Measurements from ENCODE around the gene TSPOAP1.

The TSPOAP1 gene

DNA sequence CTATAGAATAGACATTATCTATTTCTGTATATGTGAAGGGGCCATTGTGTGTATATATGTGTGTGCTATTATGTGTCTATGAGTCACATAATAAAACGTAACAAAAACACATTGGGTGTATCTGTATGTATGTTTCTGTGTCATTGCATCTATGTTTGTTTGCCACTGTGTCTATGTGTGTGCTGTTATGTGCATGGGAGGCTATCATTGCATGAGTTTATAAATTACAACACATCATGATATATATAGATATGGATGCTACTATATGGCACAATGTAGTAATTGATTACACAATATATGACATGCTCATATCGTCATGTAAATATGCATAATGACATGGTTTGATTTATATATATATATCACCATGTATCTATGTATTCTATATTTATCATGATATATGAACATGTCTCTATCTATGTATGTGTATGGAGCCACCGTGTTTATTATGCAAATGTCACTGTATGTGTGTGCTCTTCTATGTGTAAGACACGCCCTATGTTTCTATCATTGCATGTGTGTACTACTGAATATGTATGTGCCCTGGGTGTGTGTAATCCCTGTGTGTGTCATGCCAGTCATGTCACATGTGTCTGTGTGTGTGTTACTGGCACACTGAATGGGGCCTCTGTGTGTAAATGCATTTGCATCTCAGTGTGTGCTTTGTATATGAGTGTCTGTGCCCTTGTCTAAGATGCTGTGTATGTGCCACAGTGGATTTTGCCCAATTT lies 1.4 kb upstream of the TSPOAP1 start:
- H3K4me3 ChIP-seq (ENCODE audit: low read depth, low read length), result no peak overlapping the region

GRCh38 chr17:58329035-58329809 lies 627 bp upstream of the TSPOAP1 start:
- no peak overlapping the region for H3K4me3 ChIP-seq (ENCODE audit: low read depth, low read length)

DNA sequence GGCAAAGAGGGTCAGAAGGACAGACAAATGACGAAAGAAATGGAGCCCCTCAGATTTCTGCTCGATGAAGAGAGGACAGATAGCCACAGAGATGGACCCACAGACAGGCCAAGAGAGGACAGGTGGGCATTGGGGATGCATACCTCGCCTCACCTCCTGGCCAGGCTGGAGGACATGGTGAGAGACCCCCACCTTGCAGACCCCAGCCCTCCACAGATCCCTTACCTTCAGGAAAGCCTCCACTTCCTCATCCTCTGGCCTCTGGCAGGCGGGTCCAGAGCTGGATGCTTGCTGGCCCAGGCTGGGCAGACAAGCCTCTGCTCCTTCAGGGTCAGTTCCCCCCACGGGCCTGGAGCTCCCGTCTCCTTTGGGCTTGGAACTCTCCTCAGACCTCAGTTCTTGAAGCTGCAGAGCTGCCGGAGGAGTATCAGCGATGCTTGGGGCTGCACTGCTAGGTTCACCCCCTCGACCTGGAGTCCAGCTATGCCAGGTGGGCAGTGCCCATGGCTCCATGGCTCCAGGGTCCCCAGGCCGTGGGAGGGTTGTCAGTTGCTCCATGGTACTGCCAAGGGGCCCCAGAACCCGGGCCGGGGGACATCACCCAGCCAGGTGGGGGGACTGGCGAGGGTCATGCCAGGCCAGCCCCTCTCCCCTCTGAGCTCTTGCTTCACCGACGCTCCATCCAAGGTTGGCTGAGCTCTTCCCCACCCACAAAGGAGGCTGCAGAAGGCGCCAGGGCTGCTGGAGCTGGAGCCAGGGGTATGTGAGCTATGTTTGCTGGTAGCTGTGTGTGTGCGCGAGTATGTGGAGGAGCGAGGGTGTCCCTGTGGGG lies 1.0 kb downstream of the TSPOAP1 start:
- H3K4me3 ChIP-seq (ENCODE audit: low read depth, low read length), result no peak overlapping the region

DNA sequence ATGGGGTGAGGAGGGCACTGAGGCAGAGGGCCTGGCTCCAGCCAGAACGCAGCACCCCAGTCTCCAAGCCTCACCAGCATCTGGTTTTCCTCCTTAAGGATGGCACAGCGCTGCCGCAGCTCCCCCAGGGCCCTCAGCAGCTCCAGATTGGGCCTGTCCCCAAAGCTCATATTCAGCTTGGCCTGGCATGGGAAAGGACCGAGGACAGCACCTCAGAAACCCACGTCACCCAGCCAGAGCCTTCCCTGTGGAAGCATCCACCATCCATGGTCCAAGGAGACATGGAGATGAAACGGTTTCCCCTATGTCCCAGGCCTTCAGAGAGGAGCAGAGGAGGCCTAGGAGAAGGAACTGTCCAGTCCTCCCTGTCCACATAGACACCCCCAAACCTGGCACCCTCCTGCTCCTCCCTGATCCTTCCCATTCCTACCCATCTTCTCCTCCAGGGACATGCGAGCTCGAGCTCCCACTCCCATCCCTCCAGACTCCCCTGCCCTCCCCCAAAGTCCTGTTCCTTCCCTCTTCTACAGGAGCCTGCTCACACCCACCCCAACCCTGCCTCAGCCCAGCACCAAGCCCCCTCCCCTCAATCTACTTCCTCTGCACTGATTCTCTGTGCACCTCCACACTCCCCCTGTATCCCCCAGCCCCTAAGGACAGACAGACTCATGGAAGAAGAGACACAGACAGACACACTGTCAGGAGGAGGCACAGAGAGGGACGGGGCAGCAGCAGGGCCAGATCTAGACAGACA lies 1.8 kb downstream of the TSPOAP1 start:
- no peak overlapping the region for H3K4me3 ChIP-seq (ENCODE audit: low read depth, low read length)

DNA sequence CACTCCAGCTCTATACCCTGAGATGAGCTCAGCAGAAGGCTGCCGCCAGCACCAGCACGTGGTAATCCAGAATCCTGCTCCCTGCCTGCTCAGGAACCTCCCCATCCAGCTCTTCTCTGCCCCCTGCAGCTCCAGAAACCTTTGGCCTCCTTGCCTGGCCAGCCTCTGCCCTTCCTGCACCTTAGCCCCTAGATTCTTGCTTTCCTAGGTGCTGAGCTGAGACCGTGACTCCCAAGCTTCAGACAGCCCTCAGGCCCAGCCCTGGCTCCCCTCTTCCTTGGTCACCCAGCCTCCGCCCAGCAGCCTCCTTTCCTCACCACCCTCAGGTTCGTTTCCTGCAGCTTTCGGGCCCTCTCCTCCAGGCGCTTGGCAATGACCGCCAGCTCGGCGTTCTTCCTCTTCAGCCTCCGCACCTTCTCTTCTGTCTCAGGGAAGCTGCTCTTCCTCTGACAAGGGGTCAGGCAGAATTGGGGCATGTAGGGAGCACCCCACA lies 2.6 kb downstream of the TSPOAP1 start:
- H3K4me3 ChIP-seq (ENCODE audit: low read depth, low read length), result no peak overlapping the region

GRCh38 chr17:58325289-58325726 lies 3.3 kb downstream of the TSPOAP1 start:
- no peak overlapping the region for H3K4me3 ChIP-seq (ENCODE audit: low read depth, low read length)

DNA sequence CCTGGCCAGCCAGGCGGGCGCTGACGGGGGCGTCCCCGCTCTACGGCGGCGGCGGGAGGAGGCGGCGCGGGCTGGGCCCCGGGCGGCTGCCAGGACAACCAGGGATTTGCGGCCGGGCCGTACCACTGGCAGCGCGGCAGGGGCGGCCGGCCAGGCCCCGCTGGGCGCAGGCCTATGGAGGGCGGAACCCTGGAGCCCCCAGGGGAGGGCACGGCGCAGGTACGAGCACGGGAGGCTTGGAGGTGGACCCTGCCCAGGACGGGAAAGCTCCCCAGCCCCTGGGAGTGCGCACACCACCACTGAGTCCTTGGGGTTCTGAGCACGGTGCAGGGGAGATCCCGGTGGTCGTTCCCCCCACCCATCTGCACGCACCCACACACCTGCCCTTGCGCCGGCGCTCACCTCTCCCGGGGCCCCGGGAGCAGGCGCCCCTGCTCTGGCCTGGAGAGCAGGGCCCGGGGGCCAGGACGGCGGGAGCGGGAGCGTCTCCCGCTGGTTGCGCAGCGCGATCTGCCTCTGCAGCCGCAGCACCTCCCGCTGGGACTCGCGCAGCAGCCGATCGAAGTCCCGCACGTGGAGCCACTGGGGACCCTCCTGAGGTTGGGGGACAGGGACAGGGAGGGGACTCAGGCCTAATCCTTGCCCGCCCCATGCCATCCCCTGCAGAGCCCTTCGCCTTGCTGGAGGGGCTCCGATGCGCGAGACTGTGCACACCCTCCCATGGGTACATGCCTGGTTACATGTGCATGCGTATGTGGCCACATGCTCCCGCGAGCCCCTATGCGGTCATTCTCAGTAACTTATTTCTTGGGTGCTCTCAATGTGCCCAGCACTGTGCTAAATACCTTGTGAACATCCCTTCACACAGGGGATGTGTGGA lies 3.9 kb downstream of the TSPOAP1 start:
- peak overlapping the region; percentile 43 for H3K4me3 ChIP-seq (ENCODE audit: low read depth, low read length)

DNA sequence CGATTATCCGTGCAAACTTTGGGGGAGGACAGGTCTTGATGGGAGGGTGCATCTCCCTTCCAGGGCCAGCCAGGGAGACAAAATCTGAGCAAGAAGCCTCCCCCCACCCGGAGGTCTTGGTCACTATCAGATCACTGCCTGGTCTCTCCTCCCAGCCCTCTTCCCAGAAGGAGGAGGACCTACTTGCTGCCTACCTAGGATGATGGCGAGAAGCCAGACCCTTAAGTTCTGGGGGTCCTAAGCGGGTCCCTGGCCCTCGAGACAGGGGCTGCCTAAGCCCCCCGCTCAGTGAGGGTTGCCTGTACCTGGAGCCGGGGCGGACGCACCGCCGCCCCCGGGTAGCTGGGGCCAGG lies 4.6 kb downstream of the TSPOAP1 start:
- peak overlapping the region; percentile 27 for H3K4me3 ChIP-seq (ENCODE audit: low read depth, low read length)

GRCh38 chr17:58323366-58324055 lies 5.1 kb downstream of the TSPOAP1 start:
- H3K4me3 ChIP-seq (ENCODE audit: low read depth, low read length), result no peak overlapping the region

GRCh38 chr17:58322581-58323185 lies 5.9 kb downstream of the TSPOAP1 start:
- H3K4me3 ChIP-seq (ENCODE audit: low read depth, low read length), result no peak overlapping the region

GRCh38 chr17:58321571-58322525 lies 6.7 kb downstream of the TSPOAP1 start:
- no peak overlapping the region for H3K4me3 ChIP-seq (ENCODE audit: low read depth, low read length)

- no peak overlapping the region for H3K4me3 ChIP-seq (ENCODE audit: low read depth, low read length)
Observed at GRCh38 chr17:58320570-58321323, 7.8 kb downstream of the TSPOAP1 start.

DNA sequence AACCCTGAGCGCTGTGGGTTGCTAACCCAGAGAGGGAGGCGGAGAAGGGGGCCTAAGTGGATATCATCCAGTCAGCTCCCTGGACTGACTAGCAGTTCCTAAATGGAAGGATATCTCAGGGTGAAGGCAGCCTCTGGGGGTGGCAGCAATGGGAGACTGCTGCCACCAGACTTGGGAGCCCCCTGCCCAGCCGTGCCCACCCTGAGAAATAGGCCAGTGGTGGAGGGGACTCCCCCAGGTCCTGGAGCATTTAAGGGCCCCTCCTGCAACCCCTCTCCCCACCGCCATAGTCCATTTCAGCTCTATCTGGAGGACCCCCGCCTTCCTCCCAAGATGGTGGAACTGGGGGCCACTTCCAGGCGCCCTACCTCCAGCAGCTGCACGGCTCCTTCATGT lies 8.4 kb downstream of the TSPOAP1 start:
- no peak overlapping the region for H3K4me3 ChIP-seq (ENCODE audit: low read depth, low read length)

- H3K4me3 ChIP-seq (ENCODE audit: low read depth, low read length), result no peak overlapping the region
Observed at GRCh38 chr17:58319173-58320162, 9.1 kb downstream of the TSPOAP1 start.

DNA sequence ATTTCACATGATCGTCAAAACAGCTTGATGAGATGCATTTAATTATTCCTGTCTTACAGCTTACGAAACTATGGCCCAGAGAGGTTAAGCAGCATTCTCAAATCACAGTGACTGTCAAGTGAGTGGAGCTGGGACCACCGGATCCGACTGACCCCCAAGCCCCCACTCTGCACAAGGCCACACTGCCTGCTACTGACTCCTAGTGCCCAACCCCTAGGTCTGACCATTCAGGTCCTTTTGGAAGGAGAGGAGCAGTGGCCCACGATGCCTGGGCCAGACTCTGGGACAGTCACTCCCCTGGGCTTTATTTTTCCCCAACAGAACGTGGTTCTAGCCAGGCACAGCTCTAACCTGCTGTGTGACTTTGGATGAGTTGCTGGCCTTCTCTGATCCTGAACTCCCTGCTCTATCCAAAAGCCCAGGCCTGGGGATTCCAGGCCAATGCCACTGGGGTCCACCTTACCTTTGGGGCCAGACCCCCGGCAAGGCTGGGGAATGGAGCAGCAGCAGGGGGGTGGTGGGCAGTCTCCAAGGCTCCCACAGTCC lies 9.9 kb downstream of the TSPOAP1 start:
- H3K4me3 ChIP-seq (ENCODE audit: low read depth, low read length), result no peak overlapping the region
